Measurements from ENCODE around the gene KIAA0753. TPM values are rescaled to one million over a fixed set of nuclear protein-coding genes. Genes with fewer than 3 reads are reported as not detected.
"Not testable (repeated sequence)": the region's sequence is repeated elsewhere in the genome, so short reads cannot be mapped to it uniquely, and the experiment has no call there.

Gene KIAA0753
- total RNA-seq, 4 donors from 2014 or later, result 8.1 to 19.6 (median 13.8) TPM

DNA sequence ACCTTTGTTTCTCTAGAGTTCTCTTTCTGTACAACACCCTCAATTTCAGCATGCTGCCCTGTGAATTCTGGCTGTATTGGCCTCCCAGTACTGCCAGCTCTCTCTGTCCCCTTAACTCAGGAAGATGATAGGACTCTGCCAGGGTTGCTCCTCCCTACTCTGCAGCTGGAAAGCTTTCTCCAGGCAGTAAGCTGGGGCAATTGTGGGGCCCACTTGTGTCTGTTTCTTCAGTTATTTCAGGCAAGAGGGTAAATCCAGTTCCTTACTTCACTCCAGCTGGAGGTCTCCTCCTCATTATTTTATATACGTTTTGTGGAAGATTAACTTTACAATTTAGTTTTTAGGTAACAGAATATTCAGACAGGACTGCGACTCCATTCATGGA, 20.9 kb upstream of the KIAA0753 start:
- intact Hi-C loops (cut with DNase I; ENCODE audit: low total_unique reads), result loop anchor here (5.0 kb wide), 1 partner anchor 346 kb away; no protein-coding TSS in a partner anchor
- no peak for TF ChIP-seq POLR2A (IDR thresholded peaks at IDR 0.05)
- TF ChIP-seq, protein P1, sequence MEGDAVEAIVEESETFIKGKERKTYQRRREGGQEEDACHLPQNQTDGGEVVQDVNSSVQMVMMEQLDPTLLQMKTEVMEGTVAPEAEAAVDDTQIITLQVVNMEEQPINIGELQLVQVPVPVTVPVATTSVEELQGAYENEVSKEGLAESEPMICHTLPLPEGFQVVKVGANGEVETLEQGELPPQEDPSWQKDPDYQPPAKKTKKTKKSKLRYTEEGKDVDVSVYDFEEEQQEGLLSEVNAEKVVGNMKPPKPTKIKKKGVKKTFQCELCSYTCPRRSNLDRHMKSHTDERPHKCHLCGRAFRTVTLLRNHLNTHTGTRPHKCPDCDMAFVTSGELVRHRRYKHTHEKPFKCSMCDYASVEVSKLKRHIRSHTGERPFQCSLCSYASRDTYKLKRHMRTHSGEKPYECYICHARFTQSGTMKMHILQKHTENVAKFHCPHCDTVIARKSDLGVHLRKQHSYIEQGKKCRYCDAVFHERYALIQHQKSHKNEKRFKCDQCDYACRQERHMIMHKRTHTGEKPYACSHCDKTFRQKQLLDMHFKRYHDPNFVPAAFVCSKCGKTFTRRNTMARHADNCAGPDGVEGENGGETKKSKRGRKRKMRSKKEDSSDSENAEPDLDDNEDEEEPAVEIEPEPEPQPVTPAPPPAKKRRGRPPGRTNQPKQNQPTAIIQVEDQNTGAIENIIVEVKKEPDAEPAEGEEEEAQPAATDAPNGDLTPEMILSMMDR (IDR thresholded peaks at IDR 0.05), result no peak
- no peak for DNase-seq (ENCODE audit: low spot score in 2 of 2)
- WGBS, 2 donors, result 78 to 79% methylated on average over 2 of the region's 2 CpGs
- no peak overlapping the region for H3K4me3 ChIP-seq (ENCODE audit: low read depth, poor library complexity, severe bottlenecking)

DNA sequence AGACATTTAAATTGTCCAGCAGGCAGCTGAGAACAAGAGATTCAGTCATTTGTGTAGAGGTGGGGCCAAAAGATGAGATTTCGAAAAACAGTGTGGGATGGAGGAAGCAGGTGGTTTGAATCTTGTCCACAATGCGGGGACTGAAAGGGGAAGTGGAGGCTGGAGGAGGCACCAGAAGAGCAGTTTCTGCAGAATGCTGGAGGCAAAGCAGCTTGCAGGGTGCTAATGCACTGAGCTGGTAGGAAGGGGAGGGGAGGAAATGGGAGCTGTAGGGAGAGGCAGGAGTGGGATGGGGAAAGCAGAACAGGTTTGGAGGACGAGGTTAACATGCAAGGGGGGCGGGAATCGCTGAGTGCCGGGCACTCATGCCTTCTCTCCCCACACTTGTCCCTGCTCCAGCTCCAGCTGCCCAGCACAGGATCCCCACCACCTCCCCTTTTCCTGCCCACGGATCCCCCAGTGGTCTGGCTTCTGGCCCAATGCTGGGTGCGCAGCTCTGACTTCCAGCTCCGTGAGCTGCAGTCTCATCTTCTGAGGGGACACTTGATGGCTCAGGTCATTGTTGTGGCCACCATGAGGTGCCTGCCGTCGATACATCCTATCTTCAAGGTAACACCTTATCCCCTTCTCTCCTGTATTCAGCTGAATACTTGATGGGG, 20.4 kb upstream of the KIAA0753 start:
- peak in 1 of 2 donors; percentile 73 for DNase-seq (ENCODE audit: low spot score in 2 of 2)
- intact Hi-C loops (cut with DNase I; ENCODE audit: low total_unique reads), result loop anchor here (5.0 kb wide), 1 partner anchor 346 kb away; no protein-coding TSS in a partner anchor
- TF ChIP-seq POLR2A (IDR thresholded peaks at IDR 0.05), result no peak
- TF ChIP-seq, protein P1 (IDR thresholded peaks at IDR 0.05), result no peak

DNA sequence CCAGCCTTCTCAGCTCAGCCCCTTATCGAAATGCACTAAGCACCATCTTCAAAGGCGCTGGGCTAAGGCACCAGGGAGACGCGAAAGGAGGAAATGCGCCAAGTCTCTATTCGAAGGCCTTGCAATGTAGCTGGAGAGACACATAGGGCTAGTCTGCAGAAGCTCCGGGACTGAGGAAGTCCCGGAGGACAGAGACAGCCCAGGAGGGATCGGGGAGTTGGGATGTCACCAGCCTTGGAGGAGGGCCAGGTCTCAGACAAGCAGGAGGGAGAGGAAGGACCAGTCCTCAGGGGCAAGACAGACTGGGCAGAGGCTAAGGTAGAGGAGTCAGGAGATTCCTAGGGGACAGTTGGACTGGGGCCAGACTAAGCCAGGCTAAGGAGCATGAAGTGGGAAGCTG, 19.6 kb upstream of the KIAA0753 start:
- TF ChIP-seq, protein P1 (IDR thresholded peaks at IDR 0.05), result no peak
- no peak for TF ChIP-seq POLR2A (IDR thresholded peaks at IDR 0.05)
- no peak overlapping the region for H3K4me3 ChIP-seq (ENCODE audit: low read depth, poor library complexity, severe bottlenecking)
- intact Hi-C loops (cut with DNase I; ENCODE audit: low total_unique reads), result loop anchor here (5.0 kb wide), 1 partner anchor 347 kb away; no protein-coding TSS in a partner anchor
- peak in 1 of 2 donors; percentile 79 for DNase-seq (ENCODE audit: low spot score in 2 of 2)
- WGBS, 2 donors, result 71 to 76% methylated on average over 9 of the region's 9 CpGs

More for the DNA sequence above, 20.4 kb upstream of the KIAA0753 start:
- WGBS, 2 donors, result 48 to 51% methylated on average over 11 of the region's 11 CpGs
- no peak overlapping the region for H3K4me3 ChIP-seq (ENCODE audit: low read depth, poor library complexity, severe bottlenecking)

DNA sequence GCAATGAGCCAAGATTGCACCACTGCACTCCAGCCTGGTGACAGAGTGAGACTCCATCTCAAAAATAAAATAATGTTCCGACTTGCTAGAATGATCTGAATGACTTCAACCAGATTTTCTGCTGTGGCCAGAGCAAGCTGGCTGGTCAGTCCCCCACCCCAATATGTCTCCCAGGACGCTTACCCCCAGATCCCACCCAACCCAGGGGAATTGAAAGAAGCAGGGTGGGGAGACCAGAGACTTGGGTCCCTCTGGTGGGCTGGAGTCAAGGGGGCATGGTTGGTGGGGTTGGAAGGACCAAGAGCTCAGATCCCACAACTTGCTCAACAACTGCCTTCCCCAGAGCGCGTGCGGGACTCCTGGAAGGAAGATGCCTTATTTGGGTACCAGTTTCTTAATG, 17.9 kb upstream of the KIAA0753 start:
- 92 to 94% methylated on average over 5 of the region's 5 CpGs for WGBS, 2 donors
- peak in 1 of 2 donors; percentile 74 for DNase-seq (ENCODE audit: low spot score in 2 of 2)
- intact Hi-C loops (cut with DNase I; ENCODE audit: low total_unique reads); H3K4me3 ChIP-seq (ENCODE audit: low read depth, poor library complexity, severe bottlenecking): not testable (repeated sequence)

DNA sequence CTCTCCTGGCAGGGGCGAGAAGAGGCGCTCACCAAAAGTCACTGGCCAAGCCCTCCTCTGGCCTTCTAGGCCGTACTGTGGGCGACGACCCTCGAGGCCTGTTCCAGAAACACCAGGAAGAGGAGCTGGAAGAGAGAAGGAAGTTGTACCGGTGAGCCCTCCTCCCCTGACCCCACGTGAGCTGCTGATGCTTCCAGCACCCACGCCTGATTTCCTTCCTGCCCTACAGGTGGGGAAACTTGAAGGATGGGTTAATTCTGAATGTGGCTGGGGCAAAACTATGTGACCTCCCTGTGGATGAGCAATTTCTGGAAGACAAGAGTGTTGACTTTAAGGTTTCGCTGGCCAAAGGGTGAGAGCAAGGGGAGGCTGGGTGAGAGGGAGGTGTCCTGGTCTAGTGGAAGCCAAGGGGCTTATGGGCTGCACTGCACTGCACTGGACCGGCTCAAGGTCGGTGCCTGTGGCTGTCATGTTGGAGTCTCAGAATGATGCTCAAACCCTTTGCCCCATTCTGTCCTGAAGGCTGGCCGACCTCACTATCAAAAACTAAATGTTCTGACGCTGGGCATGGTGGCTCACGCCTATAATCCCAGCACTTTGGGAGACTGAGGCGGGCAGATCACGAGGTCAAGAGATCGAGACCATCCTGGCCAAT, 17.2 kb upstream of the KIAA0753 start:
- H3K4me3 ChIP-seq (ENCODE audit: low read depth, poor library complexity, severe bottlenecking), result no peak overlapping the region
- WGBS, 2 donors, result 62 to 68% methylated on average over 17 to 18 of the region's 18 CpGs

DNA sequence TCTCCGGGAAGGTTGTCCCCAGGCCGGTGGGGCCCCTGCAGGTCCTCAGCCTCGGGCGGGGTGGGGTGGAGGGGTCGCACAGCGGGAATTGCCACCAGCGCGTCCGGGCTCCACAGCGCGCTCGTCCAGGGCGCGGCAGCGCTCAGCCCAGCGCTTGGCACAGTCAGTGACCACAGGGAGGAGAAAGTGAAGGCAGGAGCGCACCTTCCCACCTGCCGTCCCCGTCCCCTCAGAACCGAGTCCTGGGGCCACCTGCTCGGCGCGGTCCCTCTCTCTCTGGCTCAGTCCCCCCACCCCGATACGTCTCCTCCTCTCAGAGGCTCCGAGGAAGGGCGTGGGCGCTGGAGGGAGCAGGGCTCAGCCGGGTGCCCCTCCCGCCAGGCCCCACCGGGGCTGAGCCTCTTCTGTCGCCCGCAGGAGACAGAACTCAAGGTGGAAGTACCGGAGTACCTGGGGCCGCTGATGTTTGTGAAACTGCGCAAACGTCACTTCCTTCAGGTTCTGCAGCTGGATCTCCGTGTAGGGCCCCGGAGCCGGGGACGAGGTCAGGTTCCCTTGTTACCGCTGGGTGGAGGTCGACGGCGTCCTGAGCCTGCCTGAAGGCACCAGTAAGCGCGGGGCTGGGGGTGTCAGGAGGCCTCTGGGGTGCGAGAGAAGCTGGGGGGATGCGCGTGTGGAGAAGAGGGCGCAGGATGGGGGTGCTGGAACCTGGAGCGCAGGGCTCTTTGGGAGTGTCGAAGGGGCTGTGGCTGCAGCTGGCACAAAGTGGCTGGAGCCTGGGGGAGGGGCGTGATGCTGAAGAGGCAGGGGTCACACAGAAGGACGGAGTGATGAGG, 16.5 kb upstream of the KIAA0753 start:
- intact Hi-C loops (cut with DNase I; ENCODE audit: low total_unique reads); H3K4me3 ChIP-seq (ENCODE audit: low read depth, poor library complexity, severe bottlenecking): not testable (repeated sequence)
- peak in 1 of 2 donors; percentile 75 for DNase-seq (ENCODE audit: low spot score in 2 of 2)
- WGBS, 2 donors, result 4 to 6% methylated on average over 35 to 39 of the region's 55 CpGs

More for the DNA sequence above, 17.2 kb upstream of the KIAA0753 start:
- no peak for TF ChIP-seq POLR2A (IDR thresholded peaks at IDR 0.05)
- TF ChIP-seq, protein P1 (IDR thresholded peaks at IDR 0.05), result no peak
- intact Hi-C loops (cut with DNase I; ENCODE audit: low total_unique reads), result no loop called here
- DNase-seq (ENCODE audit: low spot score in 2 of 2), result peak in 1 of 2 donors; percentile 81

DNA sequence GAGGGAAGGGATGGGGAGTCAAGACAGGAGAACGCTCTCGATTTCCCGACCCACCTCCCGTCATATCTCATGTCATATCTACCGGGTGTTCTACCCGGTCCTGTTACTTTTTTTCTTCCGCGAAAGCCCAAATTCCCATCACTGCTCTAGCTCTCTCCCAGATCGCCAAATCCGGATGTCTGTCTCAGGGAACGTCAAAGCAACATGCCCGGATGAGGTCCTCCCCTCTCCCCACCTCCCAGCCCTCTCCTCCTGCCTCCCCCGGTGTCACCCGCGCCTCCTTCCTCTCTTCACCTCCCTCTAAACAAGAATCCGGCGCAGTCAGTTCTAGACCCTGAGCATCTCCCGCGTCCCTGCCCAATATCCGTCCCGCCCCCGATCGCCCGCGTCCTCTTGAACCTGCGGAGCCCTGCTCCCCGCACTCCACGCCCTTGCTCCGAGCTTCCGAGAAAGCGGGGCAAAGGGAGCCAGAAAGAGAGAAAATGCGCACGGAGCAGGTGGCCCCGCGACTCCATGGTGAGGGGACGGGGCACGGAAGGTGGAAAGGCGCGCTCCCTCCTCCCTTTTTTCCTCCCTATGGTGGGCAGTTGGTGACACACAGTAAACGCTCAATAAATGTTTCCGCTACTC, 15.3 kb upstream of the KIAA0753 start:
- DNase-seq (ENCODE audit: low spot score in 2 of 2); H3K4me3 ChIP-seq (ENCODE audit: low read depth, poor library complexity, severe bottlenecking); intact Hi-C loops (cut with DNase I; ENCODE audit: low total_unique reads): not testable (repeated sequence)
- 2 to 7% methylated on average over 11 to 23 of the region's 41 CpGs for WGBS, 2 donors

All from lower leg skin (tissue), 4 donors.